UCSD-AML1 (cell line): ENCODE measurements around the gene ISL2.
"Not testable (repeated sequence)": the region's sequence is repeated elsewhere in the genome, so short reads cannot be mapped to it uniquely, and the experiment has no call there.

Source experiments
- DNase-seq: peaks from one replicate; lab custom pipeline; 2025; ENCODE audit not compliant: unreplicated experiment; lab: John Stamatoyannopoulos, UW

The ISL2 gene

DNA sequence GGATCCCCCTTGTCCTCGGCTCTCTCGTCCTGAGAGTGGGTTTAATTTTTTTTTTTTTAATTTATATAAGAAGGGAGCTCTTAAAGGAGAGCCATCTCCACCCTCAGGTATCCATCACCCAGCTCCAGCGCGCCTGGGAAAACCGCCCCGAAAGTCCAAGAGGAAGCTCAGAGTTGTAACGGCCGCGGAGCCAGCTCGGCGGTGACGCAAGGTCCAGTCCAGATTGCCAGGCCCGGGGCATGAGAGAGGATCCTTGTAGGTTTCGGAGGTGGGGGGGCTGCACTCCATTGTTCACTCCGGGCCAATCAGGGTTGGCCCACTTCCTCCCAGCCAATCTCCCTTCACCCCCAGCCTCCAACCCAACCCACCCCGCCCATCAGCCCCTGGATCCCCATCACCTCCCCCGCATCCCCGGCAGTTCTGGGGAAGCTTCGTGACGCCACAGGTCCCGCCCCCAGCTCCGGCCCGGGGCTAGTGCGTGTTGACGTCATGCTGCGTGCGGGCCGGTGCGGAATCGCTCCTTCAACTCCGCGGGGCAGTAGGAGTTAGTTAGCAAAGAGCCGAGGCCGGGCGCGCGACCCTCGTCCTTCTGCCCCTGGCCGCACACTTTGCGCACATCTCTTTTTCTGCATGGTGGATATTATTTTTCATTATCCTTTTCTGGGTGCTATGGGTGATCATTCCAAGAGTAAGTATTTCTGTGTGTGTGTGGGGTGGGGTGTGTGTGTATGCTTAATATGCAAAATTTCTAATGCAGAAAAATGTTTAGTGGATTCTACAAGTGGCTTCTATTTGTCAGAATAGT lies at the start of gene ISL2:
ISL2 (plus strand) TSS at position 520 of the 805 bp plus-strand sequence; CDS start at position 631, 111 bp downstream.
- peak; percentile 73 for DNase-seq

GRCh38 chr15:76289582-76289981 lies 47.0 kb upstream of the ISL2 start:
- DNase-seq, result no peak

GRCh38 chr15:76293361-76293760 lies 43.2 kb upstream of the ISL2 start:
- no peak for DNase-seq

GRCh38 chr15:76294463-76294862 lies 42.1 kb upstream of the ISL2 start:
- not testable (repeated sequence) for DNase-seq

DNA sequence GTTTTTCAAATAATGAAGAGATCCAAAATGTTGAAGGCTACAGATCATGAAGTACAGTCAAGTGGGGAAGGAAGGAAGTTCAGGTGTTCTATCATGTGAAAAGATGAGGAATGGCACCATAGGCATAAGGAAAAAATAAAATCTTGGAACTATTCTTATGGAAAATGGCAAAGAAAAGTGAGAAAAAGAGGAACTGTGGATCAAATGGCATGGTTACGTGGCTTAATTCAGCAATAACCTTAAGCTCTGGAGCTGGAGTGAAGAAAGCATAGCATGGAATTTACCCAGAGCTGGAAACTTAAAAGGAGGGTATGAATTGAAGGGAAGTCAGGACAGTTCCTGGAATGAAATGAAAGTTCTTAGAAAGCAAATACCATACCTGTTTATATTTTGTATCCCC lies 39.7 kb upstream of the ISL2 start:
- no peak for DNase-seq

- DNase-seq, result not testable (repeated sequence)
These were observed 38.6 kb upstream of the ISL2 start for GRCh38 chr15:76297951-76298350.

DNA sequence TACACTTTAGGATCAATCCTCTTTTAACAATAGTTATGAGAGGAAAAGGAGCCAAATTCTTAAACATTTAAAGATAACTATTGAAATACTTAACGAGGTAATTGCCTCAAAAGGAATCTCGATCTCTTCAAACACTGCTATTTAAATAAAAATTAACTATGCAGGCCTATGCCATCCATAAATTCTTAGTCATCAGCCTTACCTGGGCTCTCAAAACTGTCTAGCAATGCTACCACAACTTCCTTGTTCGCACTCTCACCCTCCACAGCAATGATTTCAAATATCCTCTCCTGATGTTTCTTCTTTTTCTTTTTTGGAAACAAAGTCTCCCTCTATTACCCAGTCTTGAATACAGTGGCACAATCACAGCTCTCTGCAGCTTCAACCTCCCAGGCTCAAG lies 37.6 kb upstream of the ISL2 start:
- no peak for DNase-seq

DNA sequence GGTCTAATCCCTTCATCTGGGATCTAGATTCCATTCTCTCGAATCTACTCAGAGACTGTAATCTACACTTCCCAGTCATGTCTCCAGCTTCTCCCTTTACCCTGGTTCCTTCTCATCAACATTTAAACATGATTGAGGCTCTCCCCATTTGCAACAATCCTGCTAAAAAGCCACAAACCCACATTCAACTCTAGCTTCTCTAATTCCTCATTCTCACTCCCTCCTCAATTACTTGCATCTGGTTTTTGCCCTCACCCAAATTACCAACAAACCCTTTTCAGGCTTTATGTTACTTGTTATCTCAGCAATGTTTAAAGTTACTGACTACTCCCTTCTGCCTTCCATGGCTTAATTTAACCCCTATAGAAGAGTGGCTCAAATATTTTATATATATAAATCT lies 36.8 kb upstream of the ISL2 start:
- DNase-seq, result no peak

GRCh38 chr15:76303909-76304308 lies 32.7 kb upstream of the ISL2 start:
- DNase-seq, result no peak

GRCh38 chr15:76309601-76310330 lies 26.8 kb upstream of the ISL2 start:
- DNase-seq, result no peak

DNA sequence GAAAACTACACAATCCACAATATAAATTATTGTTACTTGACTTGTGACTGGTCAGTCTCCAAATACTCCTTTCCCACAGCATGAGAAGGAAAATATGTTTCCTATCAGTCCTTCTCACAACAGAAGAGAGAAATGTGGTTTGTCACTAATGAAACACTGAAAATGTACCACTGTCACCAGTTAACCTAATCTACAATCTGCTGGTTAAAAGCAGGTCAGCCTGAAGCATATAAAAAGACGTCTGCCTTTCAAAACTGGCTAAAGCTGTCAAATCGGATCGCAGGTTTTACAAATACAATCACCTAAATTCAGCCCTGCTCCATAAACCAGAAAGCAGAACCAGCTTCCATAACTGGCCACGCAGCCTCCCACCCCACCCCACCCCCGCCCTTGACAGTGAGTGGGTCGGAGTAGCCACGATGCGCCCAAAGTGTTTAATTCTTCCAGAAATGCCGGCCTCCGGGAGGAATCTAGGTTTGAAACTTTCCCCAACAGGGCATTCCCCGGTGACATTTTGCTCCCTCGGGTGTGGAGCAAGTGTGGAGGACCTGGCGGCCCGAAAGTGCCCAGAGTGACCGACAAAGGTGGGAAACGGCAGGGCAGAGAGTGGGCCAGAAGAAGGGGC lies 26.0 kb upstream of the ISL2 start:
- peak; percentile 63 for DNase-seq

GRCh38 chr15:76311100-76311953 lies 25.2 kb upstream of the ISL2 start, which contains the start of gene ETFA:
TSS of gene ETFA (minus strand) at chr15:76311469. CDS start at chr15:76311388, 81 bp downstream.
- DNase-seq, result peak; percentile 96

DNA sequence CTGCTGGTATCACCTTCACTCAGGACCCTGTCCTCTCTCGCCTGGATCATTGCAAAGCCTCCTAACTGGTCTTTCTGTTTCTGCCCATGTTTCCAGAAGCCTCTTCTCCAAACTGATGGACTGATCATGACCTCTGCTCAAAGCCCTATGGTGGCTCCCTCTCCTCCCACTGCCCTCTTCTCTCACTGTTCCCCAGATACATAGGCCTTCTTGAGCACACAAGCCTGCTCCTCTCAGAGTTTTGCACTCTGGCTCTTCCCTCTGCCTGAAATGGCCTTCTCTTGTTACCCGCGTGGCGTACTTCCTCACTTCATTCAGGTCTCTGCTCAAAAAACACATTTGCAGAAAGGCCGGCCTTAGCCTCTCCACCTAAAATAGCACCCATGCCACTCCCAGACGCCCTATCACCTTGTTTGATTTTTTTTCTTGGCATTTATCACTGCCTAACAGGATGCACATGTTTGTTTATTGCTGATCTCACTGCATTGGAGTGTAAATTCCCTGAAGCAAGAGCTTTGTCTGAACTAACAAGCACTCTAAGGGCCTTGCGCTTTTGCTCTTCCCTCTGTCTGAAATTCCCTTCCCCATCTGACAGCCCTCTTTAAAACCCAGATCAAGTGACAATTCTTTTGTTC lies 23.9 kb upstream of the ISL2 start:
- DNase-seq, result no peak

GRCh38 chr15:76313175-76313567 lies 23.4 kb upstream of the ISL2 start:
- not testable (repeated sequence) for DNase-seq

DNA sequence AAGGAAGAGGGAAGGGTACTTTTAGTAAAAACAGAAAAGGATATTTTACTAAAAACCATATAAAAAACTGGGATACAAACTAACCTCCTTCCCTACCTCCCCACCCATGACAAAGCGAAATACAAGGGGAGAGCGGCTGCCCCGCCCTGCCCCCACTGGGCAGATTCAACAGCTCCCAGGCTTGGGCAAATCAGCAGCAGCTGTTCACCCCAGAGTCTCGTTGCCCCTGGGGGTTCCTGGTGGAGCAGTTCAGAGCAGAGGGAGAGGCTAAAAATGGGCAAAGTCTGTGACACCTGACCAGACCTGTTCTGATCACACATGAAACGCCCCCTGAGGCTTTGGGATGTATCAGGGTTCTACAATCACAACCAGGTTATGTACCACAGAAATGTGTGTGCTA lies 22.8 kb upstream of the ISL2 start:
- DNase-seq, result no peak

GRCh38 chr15:76320012-76320411 lies 16.6 kb upstream of the ISL2 start:
- no peak for DNase-seq

- no peak for DNase-seq
These were observed 15.4 kb upstream of the ISL2 start for GRCh38 chr15:76321171-76321570.

GRCh38 chr15:76321602-76322001 lies 15.0 kb upstream of the ISL2 start:
- DNase-seq, result no peak

- DNase-seq, result no peak
These were observed 12.5 kb upstream of the ISL2 start for GRCh38 chr15:76324066-76324465.

DNA sequence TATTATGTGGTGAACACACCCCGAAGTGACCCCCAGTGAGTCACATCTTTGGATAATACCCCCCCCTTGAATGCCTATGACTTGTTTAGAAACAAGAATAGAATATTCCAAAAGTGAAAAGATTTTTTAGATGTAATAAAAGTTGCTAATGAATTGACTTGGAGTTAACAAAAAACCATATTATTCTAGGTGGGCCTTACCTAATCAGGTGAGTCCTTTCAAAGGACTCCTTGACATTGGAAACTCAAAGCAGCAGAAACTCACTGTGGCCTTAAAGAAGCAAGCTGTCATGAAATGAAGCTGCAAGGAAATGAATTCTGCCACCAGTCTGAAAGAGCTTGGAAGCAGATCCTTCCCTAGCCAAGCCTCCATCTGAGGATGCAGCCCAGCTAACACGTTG lies 10.9 kb upstream of the ISL2 start:
- DNase-seq, result no peak
